CD4-positive, alpha-beta T cell (primary cell): ENCODE results near the gene THUMPD2. TPM values are rescaled to one million over a fixed set of nuclear protein-coding genes. Genes with fewer than 3 reads are reported as not detected.

Experiments
- ATAC-seq: fragments of 200-7000 bp; cut with Tn5 transposase; one replicate; pipeline ENCODE4 v1.10.0; 2022; ENCODE audit warnings: mild to moderate bottlenecking; ENCODE audit not compliant: poor library complexity
- CTCF ChIA-PET: fragments of 350-600 bp; sonication (Branson Sonifier 250); formaldehyde crosslinking; loops from one replicate; lab custom pipeline; 2021; ENCODE audit warnings: antibody characterized with exemption, inconsistent platforms; lab: Charles Lee
- POLR2A ChIA-PET: fragments of 350-600 bp; sonication (Branson Sonifier 250); formaldehyde crosslinking; loops from one replicate; lab custom pipeline; 2021; ENCODE audit warnings: antibody characterized with exemption, inconsistent platforms; lab: Charles Lee
- DNase-seq, 14 experiments: peaks; one replicate each; pipeline ENCODE4 v3.0.0-alpha.2; 2013 to 2020; ENCODE audit warnings: mixed read lengths in 2 of 14
- H3K27ac ChIP-seq, 2 donors: one replicate each; pipeline versions ENCODE4 v1.5.1 to v1.7.0; 2013; ENCODE audit warnings: low read length in 2 of 2, low read depth in 1 of 2, mild to moderate bottlenecking in 1 of 2
- H3K27me3 ChIP-seq, 2 experiments: 1 replicate in 1 of 2; 2 replicates in 1 of 2; pipeline versions ENCODE4 v1.6.1 to v1.7.0; 2013; ENCODE audit warnings: low read length in 2 of 2, control low read depth in 1 of 2, mild to moderate bottlenecking in 1 of 2, moderate library complexity in 1 of 2; ENCODE audit not compliant: insufficient read depth in 2 of 2, control insufficient read depth in 1 of 2
- H3K36me3 ChIP-seq: one replicate; pipeline ENCODE4 v1.6.1; 2013; ENCODE audit warnings: low read length, control low read depth; ENCODE audit not compliant: insufficient read depth
- H3K4me1 ChIP-seq: one replicate; pipeline ENCODE4 v1.6.1; 2013; ENCODE audit warnings: low read length, control low read depth; ENCODE audit not compliant: insufficient read depth
- H3K4me3 ChIP-seq: one replicate; pipeline ENCODE4 v1.5.1; 2013; ENCODE audit warnings: mild to moderate bottlenecking, low read length, moderate library complexity
- H3K9me3 ChIP-seq, 2 experiments: 1 replicate in 1 of 2; 2 replicates in 1 of 2; pipeline versions ENCODE4 v1.6.1 to v1.7.0; 2013; ENCODE audit warnings: low read length in 2 of 2, mild to moderate bottlenecking in 2 of 2, control low read depth in 1 of 2, moderate library complexity in 1 of 2; ENCODE audit not compliant: control insufficient read depth in 1 of 2, insufficient read depth in 1 of 2
- H3K27ac Mint-ChIP-seq: one replicate; pipeline ENCODE4 v1.8.0; 2020; ENCODE audit warnings: mixed read lengths
- H3K27me3 Mint-ChIP-seq: one replicate; pipeline ENCODE4 v1.8.0; 2021; ENCODE audit warnings: mixed read lengths
- H3K36me3 Mint-ChIP-seq: one replicate; pipeline ENCODE4 v1.8.0; 2021; ENCODE audit warnings: low read depth, mixed read lengths
- H3K4me1 Mint-ChIP-seq: one replicate; pipeline ENCODE4 v1.8.0; 2021; ENCODE audit warnings: low read depth, mixed read lengths
- H3K4me3 Mint-ChIP-seq: one replicate; pipeline ENCODE4 v1.8.0; 2020; ENCODE audit warnings: mild to moderate bottlenecking, mixed read lengths
- H3K9me3 Mint-ChIP-seq: one replicate; pipeline ENCODE4 v1.8.0; 2020; ENCODE audit warnings: mixed read lengths
- CTCF ChIP-seq: fragments of 200-600 bp; IDR thresholded peaks from one replicate; pipeline ENCODE4 v1.8.0; 2022; ENCODE audit warnings: antibody characterized with exemption, mild to moderate bottlenecking
- intact Hi-C, 2 experiments: fragments of 100-400 bp; cut with DNase I in 1 of 2; cut with micrococcal nuclease in 1 of 2; formaldehyde crosslinking; loops; one replicate each; pipeline versions ENCODE4 v1.15.1 to v1.9.0; 2023 to 2025; cut with DNase I, micrococcal nuclease
- total RNA-seq, 174 experiments: library from RNA in 2 of 174; stranded (reverse) in 2 of 174; gene quantifications; one replicate each; pipeline ENCODE4 v1.2.3 and lab custom pipeline; 2021 to 2026

THUMPD2 gene
- total RNA-seq, 2 experiments from 2014 or later = 13.7 to 15.5 TPM

GRCh38 chr2:39735648-39736047 is 43.4 kb downstream of the THUMPD2 start:
- ChIA-PET POLR2A (no interaction called here), CTCF (no interaction called here)
- no peaks in the 10 kb centered on the region for H3K4me1 Mint-ChIP-seq
- no peak for TF ChIP-seq CTCF
- H3K27me3 Mint-ChIP-seq = no peaks in the 10 kb centered on the region
- Histone ChIP-seq H3K9me3 (no peaks in the 10 kb centered on the region), H3K27ac (no peak overlapping the region), H3K4me1 (no peaks in the 10 kb centered on the region), H3K4me3 (no peak overlapping the region), H3K36me3 (peaks cover 39% of the 10 kb centered on the region), H3K27me3 (no peaks in the 10 kb centered on the region)
- H3K4me3 Mint-ChIP-seq = no peak overlapping the region
- DNase-seq (no peak), ATAC-seq (no peak)
- H3K36me3 Mint-ChIP-seq = peaks cover 73% of the 10 kb centered on the region
- H3K27ac Mint-ChIP-seq = no peak overlapping the region
- no peaks in the 10 kb centered on the region for H3K9me3 Mint-ChIP-seq
- intact Hi-C loops = no loop called here

- no peaks in the 10 kb centered on the region for H3K4me1 ChIP-seq
- no peak for TF ChIP-seq CTCF
- peaks cover 33% of the 10 kb centered on the region for H3K36me3 ChIP-seq
- Mint-ChIP-seq H3K27me3 (no peaks in the 10 kb centered on the region), H3K9me3 (no peaks in the 10 kb centered on the region), H3K27ac (no peak overlapping the region), H3K36me3 (peaks cover 61% of the 10 kb centered on the region), H3K4me1 (no peaks in the 10 kb centered on the region), H3K4me3 (no peak overlapping the region)
- ATAC-seq (no peak), DNase-seq (no peak)
- ChIA-PET CTCF (no interaction called here), POLR2A (no interaction called here)
- H3K4me3 ChIP-seq = no peak overlapping the region
- no peaks in the 10 kb centered on the region for H3K9me3 ChIP-seq
- intact Hi-C loops = no loop called here
- H3K27me3 ChIP-seq = no peaks in the 10 kb centered on the region
- H3K27ac ChIP-seq = no peak overlapping the region
These were observed 44.6 kb downstream of the THUMPD2 start for GRCh38 chr2:39734445-39734844.

- Mint-ChIP-seq H3K27ac (no peak overlapping the region), H3K36me3 (peaks cover 51% of the 10 kb centered on the region), H3K9me3 (no peaks in the 10 kb centered on the region), H3K4me1 (no peaks in the 10 kb centered on the region), H3K27me3 (no peaks in the 10 kb centered on the region), H3K4me3 (no peak overlapping the region)
- no peak for DNase-seq
- Histone ChIP-seq H3K9me3 (no peaks in the 10 kb centered on the region), H3K36me3 (peaks cover 27% of the 10 kb centered on the region), H3K27me3 (no peaks in the 10 kb centered on the region), H3K27ac (no peak overlapping the region), H3K4me3 (no peak overlapping the region), H3K4me1 (no peaks in the 10 kb centered on the region)
- no peak for ATAC-seq
- intact Hi-C loops = no loop called here
- POLR2A ChIA-PET = no interaction called here
- CTCF ChIA-PET = interaction anchor here (0.5 to 1.5 kb wide), 2 partner anchors 9 to 189 kb away, joined by 3 read pairs; no protein-coding TSS in a partner anchor
- no peak for TF ChIP-seq CTCF
These were observed 45.9 kb downstream of the THUMPD2 start for GRCh38 chr2:39733070-39733674.
